Uterus (tissue), 2 donors: ENCODE results near the gene EFHC1.

Experiments used
- CTCF ChIP-seq, 4 experiments: fragments of 200-600 bp in 2 of 4; fragments of 450-650 bp in 2 of 4; sonication (generic) in 2 of 4; IDR thresholded peaks; one replicate each; pipeline ENCODE4 v1.5.1; 2016 to 2019; ENCODE audit warnings: antibody characterized with exemption in 4 of 4, mild to moderate bottlenecking in 2 of 4, moderate library complexity in 1 of 4
- POLR2A ChIP-seq, 2 donors: fragments of 450-650 bp; IDR thresholded peaks; one replicate each; pipeline ENCODE4 v1.6.1; 2016; ENCODE audit warnings: antibody characterized with exemption in 2 of 2, mild to moderate bottlenecking in 1 of 2, moderate library complexity in 1 of 2

GRCh38 chr6:52566853-52567279 is 146.7 kb downstream of the EFHC1 start:
- no peak for TF ChIP-seq CTCF (IDR thresholded peaks at IDR 0.05)
- TF ChIP-seq POLR2A (IDR thresholded peaks at IDR 0.05), result no peak
